Nephron (organoid): Measurements from ENCODE around the gene MAP4K4.

Experiments
- H3K27ac Mint-ChIP-seq, 3 experiments: 2 replicates each; pipeline ENCODE4 v1.8.0; 2020; ENCODE audit warnings: mixed read lengths in 3 of 3, mild to moderate bottlenecking in 2 of 3, moderate library complexity in 1 of 3
- H3K27me3 Mint-ChIP-seq: 2 replicates; pipeline ENCODE4 v1.8.0; 2021; ENCODE audit warnings: low read depth, mild to moderate bottlenecking, moderate library complexity, mixed read lengths
- H3K36me3 Mint-ChIP-seq: 2 replicates; pipeline ENCODE4 v1.8.0; 2020; ENCODE audit warnings: low read depth, mixed read lengths
- H3K4me1 Mint-ChIP-seq: 2 replicates; pipeline ENCODE4 v1.8.0; 2020; ENCODE audit warnings: mixed read lengths
- H3K4me3 Mint-ChIP-seq, 3 experiments: 2 replicates each; pipeline ENCODE4 v1.8.0; 2020; ENCODE audit warnings: mild to moderate bottlenecking in 3 of 3, mixed read lengths in 3 of 3, moderate library complexity in 2 of 3
- H3K9me3 Mint-ChIP-seq: 2 replicates; pipeline ENCODE4 v1.8.0; 2020; ENCODE audit warnings: mixed read lengths
- TF ChIP-seq, protein P1 (sequence below), 3 experiments: fragments of 200-600 bp; sonication (generic); IDR thresholded peaks; one replicate each; pipeline ENCODE4 v1.5.0; 2021; ENCODE audit warnings: antibody characterized with exemption in 3 of 3; ENCODE audit not compliant: unreplicated experiment in 3 of 3

Gene MAP4K4

DNA sequence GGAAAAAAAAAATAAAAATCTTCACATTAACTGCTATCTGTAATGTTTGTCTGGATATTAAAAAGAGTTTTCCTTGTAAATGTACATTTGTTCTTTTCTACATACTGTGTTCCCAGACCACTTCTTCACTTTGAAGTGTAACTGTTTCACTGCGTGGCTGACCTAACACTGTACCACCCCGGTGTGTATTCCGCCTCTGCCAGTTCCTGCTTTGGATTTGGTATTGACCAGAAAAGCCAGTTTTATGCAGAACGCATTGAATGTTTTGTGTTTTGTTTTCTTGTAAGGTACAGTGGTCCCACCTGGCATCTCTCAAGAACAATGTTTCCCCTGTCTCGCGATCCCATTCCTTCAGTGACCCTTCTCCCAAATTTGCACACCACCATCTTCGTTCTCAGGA is 166.0 kb downstream of the MAP4K4 start:
- Mint-ChIP-seq H3K27me3 (no peaks in the 10 kb centered on the region), H3K36me3 (peaks cover 79% of the 10 kb centered on the region), H3K27ac (no peak overlapping the region), H3K4me3 (no peak overlapping the region), H3K9me3 (no peaks in the 10 kb centered on the region), H3K4me1 (peaks cover 3% of the 10 kb centered on the region)
- TF ChIP-seq, protein P1, sequence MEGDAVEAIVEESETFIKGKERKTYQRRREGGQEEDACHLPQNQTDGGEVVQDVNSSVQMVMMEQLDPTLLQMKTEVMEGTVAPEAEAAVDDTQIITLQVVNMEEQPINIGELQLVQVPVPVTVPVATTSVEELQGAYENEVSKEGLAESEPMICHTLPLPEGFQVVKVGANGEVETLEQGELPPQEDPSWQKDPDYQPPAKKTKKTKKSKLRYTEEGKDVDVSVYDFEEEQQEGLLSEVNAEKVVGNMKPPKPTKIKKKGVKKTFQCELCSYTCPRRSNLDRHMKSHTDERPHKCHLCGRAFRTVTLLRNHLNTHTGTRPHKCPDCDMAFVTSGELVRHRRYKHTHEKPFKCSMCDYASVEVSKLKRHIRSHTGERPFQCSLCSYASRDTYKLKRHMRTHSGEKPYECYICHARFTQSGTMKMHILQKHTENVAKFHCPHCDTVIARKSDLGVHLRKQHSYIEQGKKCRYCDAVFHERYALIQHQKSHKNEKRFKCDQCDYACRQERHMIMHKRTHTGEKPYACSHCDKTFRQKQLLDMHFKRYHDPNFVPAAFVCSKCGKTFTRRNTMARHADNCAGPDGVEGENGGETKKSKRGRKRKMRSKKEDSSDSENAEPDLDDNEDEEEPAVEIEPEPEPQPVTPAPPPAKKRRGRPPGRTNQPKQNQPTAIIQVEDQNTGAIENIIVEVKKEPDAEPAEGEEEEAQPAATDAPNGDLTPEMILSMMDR (IDR thresholded peaks at IDR 0.05; ENCODE audit: unreplicated experiment in 3 of 3): no peak

DNA sequence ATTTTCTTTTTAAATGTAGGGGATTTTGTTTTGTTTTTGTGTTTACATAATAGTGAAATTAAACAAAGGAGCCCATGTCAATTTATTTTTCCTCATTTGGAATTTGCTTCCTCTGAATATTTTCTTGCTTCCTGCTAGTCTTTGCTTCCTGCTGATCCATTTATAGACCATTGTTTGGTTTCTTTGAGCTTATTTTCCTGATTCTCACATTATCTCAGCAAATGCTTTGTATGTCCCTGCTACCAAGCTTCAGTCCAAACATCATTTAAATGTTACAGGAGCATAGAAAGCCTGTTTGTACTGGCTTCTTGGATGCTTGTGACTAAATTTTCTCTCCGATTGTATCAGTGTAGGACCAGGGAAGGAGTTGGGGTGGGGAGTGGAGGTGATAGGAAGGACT is 166.9 kb downstream of the MAP4K4 start:
- Mint-ChIP-seq H3K36me3 (peaks cover 81% of the 10 kb centered on the region), H3K27ac (peak overlapping the region in 1 of 3 experiments; percentile 17), H3K4me1 (no peaks in the 10 kb centered on the region), H3K4me3 (no peak overlapping the region), H3K27me3 (no peaks in the 10 kb centered on the region), H3K9me3 (no peaks in the 10 kb centered on the region)
- TF ChIP-seq, protein P1 (IDR thresholded peaks at IDR 0.05; ENCODE audit: unreplicated experiment in 3 of 3): no peak

DNA sequence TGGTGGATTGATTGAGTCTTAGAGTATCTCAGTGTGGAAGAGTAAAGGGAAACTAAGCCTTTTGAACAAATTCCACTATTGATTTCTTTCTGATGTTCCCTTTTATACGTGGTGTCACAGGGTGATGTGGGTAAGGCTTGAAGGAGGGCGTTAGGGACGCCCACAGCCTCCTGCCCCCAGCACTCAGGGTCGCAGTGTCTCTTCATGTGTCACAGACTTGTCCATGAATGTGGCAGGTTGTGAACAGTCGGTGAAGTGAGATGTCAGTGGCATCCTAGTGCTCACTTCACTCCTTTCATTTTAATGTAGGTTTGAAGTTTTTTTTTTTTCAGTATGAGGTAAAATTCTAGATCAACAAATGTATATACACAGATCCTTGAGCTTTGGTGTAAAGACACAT is 171.0 kb downstream of the MAP4K4 start:
- Mint-ChIP-seq H3K4me3 (no peak overlapping the region), H3K4me1 (no peaks in the 10 kb centered on the region), H3K9me3 (no peaks in the 10 kb centered on the region), H3K27me3 (no peaks in the 10 kb centered on the region), H3K36me3 (peaks cover 83% of the 10 kb centered on the region), H3K27ac (no peak overlapping the region)
- TF ChIP-seq, protein P1 (IDR thresholded peaks at IDR 0.05; ENCODE audit: unreplicated experiment in 3 of 3): no peak

DNA sequence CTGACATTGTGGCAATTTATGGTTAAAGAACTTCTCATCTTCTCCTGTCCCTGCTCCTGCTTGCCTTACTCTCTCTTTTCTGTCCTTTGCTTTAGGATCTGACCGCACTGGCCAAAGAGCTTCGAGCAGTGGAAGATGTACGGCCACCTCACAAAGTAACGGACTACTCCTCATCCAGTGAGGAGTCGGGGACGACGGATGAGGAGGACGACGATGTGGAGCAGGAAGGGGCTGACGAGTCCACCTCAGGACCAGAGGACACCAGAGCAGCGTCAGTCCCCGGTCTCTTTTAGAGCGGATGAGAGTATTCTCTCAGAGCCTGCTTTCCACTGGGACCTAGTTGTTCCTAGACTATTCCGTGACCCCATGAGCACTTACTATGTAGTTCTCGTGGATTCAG is 172.0 kb downstream of the MAP4K4 start:
- no peak overlapping the region for H3K4me3 Mint-ChIP-seq
- peaks cover 84% of the 10 kb centered on the region for H3K36me3 Mint-ChIP-seq
- no peak overlapping the region for H3K27ac Mint-ChIP-seq
- H3K4me1 Mint-ChIP-seq: no peaks in the 10 kb centered on the region
- no peaks in the 10 kb centered on the region for H3K27me3 Mint-ChIP-seq
- TF ChIP-seq, protein P1 (IDR thresholded peaks at IDR 0.05; ENCODE audit: unreplicated experiment in 3 of 3): no peak
- H3K9me3 Mint-ChIP-seq: no peaks in the 10 kb centered on the region

DNA sequence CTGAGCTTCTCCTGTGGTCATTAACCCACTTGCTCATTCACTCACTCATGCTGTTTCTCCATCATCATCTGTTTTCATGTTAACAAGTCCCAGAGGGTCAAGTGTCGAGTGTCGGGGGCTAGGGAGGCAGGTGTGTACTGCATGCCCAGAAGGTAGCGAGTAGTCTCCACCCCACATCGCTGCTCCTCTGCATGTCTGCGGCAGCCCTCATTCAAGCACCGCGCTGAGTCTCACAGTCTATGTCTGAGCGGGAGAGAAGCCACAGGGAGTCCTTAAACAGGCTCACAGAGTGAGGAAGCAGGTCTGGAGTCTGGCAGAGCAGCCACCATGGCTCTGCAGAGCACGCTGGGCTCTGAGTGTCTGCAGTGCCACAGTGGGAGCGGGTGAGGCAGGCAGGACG is 172.9 kb downstream of the MAP4K4 start:
- H3K4me3 Mint-ChIP-seq: no peak overlapping the region
- H3K9me3 Mint-ChIP-seq: no peaks in the 10 kb centered on the region
- TF ChIP-seq, protein P1 (IDR thresholded peaks at IDR 0.05; ENCODE audit: unreplicated experiment in 3 of 3): no peak
- no peaks in the 10 kb centered on the region for H3K4me1 Mint-ChIP-seq
- no peak overlapping the region for H3K27ac Mint-ChIP-seq
- H3K27me3 Mint-ChIP-seq: no peaks in the 10 kb centered on the region
- H3K36me3 Mint-ChIP-seq: peaks cover 84% of the 10 kb centered on the region

DNA sequence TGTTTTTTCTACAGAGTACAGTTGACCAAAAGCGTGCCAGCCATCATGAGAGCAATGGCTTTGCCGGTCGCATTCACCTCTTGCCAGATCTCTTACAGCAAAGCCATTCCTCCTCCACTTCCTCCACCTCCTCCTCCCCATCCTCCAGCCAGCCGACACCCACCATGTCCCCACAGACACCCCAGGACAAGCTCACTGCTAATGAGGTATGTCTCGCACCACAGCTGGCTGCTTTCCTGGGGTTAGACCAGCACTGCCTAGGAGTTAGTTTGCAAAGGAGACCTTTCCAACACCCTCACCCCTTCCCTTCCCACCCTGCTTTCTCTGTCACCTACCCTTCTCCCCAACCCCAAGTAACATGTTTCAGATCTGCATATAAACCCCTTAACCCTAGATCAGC is 174.0 kb downstream of the MAP4K4 start:
- TF ChIP-seq, protein P1 (IDR thresholded peaks at IDR 0.05; ENCODE audit: unreplicated experiment in 3 of 3): no peak
- H3K27ac Mint-ChIP-seq: no peak overlapping the region
- no peaks in the 10 kb centered on the region for H3K9me3 Mint-ChIP-seq
- no peaks in the 10 kb centered on the region for H3K4me1 Mint-ChIP-seq
- H3K36me3 Mint-ChIP-seq: peaks cover 87% of the 10 kb centered on the region
- H3K4me3 Mint-ChIP-seq: no peak overlapping the region
- no peaks in the 10 kb centered on the region for H3K27me3 Mint-ChIP-seq
